Loucy (cell line): ENCODE measurements around the gene NREP.

Source experiments
- CTCF ChIP-seq: fragments of 200-600 bp; sonication (generic); conservative IDR thresholded peaks from 2 replicates; pipeline ENCODE4 v1.5.1; 2014; ENCODE audit warnings: mild to moderate bottlenecking, antibody characterized with exemption, low read length
- EZH2phosphoT487 ChIP-seq: fragments of 200-600 bp; IDR thresholded peaks from 2 replicates; pipeline ENCODE4 v1.6.1; 2018; ENCODE audit warnings: antibody characterized with exemption, mild to moderate bottlenecking, moderate library complexity, borderline replicate concordance

GRCh38 chr5:111753884-111754589, 3.0 kb downstream of the NREP start:
- TF ChIP-seq CTCF (no peak), EZH2phosphoT487 (no peak)
